GM19395 (cell line): ENCODE measurements around the gene SASH1.

Experiments used
- ATAC-seq: cut with Tn5 transposase; IDR thresholded peaks from one replicate; pipeline ENCODE4 v1.9.1; 2021; ENCODE audit warnings: mild to moderate bottlenecking, moderate library complexity; ENCODE audit not compliant: unreplicated experiment

The SASH1 gene

GRCh38 chr6:148342350-148343046 is at the start of gene SASH1:
Gene SASH1 (plus strand): TSS chr6:148342838. CDS start chr6:148343068, 230 bp downstream.
- peak; percentile 77 for ATAC-seq

- no peak for ATAC-seq
Observed at GRCh38 chr6:148293181-148293995, 49.2 kb upstream of the SASH1 start.

GRCh38 chr6:148294059-148294458 is 48.6 kb upstream of the SASH1 start:
- no peak for ATAC-seq

DNA sequence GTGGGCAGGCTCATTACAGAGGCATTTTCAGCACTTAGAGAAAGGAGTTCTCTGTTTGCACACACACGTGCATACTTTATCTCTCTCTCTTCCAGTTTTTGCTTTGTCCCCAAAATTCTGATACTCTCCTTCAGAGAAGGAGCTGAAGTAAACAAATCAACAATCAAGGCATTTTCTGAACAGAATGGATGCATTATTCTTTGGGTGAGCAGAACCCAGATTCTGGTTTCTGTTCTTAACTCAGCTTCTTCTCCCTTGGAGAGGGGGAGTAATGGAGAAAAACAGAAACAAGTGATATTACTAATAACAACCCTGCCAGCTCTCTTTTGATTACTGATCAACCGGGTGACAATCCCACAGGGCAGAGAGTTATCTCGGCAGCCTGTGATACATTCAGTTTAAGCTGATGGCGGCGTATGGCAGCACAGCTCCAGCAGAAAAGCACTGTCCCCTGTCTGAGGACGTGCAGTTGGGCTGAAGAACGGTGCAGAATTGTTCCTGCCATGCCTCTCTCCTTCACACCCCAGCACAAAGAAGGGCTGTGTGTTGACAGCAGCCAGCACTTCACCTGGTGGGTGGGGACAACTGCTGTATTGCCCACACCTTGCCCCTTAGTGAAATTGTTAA is 47.3 kb upstream of the SASH1 start:
- ATAC-seq = no peak

DNA sequence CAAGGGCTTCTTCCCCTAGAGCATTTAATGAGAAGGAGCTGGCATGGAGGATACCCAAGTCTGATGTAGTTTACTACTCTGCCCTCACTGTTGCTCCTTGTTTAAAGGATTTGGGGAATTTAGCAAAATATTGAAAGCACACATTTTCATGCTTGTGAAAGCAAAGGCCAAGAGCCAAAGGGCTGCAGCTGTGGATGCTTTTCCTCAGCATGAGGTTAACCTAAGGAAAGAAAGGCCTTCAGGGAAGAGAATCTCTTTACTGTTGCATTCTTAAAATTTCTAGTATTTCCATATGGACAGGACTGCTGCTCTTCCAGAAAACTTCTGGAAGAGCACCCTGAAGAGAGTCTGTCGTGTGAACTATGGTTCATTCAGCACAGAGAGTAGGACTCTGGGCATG is 45.9 kb upstream of the SASH1 start:
- no peak for ATAC-seq

- ATAC-seq = no peak
Observed at GRCh38 chr6:148298683-148299082, 44.0 kb upstream of the SASH1 start.

GRCh38 chr6:148303616-148304015 is 39.0 kb upstream of the SASH1 start:
- ATAC-seq = no peak

DNA sequence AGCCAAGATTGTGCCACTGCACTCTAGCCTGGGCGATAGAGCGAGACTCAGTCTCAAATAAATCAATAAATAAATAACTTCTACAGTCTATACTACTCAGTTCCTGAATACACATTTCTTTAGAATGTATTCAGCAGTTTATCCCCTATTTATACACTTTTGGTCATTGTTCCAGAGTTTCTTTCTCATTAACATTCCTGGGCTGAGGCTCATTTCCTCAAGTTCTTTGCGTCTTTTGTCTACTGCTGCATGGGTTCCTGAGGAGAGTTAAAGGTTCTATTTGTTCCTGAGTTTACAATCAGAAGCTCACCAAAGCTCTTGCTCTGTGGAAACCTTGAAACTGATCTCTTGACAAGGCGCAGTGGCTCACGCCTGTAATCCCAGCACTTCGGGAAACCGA is 37.7 kb upstream of the SASH1 start:
- no peak for ATAC-seq

DNA sequence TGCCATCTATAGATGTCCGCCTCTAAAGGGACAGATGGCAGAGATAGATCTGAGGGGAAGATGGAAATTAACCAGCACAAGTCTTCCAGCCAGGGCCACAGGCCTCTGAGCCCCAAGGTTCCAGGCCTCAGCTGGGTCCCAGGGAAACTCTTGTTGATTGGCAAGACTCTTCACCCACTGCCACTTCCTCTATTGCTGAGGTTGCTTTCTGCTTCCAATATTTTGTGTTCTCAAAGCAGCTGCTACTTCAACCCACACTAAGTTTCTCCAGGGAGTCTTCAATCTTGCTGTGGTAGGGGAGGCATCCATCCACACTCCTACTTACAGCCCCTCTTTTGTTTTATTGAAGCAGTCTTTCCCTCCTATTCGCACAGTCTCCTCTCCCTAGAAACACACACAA is 36.4 kb upstream of the SASH1 start:
- ATAC-seq = no peak

GRCh38 chr6:148307405-148307804 is 35.2 kb upstream of the SASH1 start:
- ATAC-seq = no peak

DNA sequence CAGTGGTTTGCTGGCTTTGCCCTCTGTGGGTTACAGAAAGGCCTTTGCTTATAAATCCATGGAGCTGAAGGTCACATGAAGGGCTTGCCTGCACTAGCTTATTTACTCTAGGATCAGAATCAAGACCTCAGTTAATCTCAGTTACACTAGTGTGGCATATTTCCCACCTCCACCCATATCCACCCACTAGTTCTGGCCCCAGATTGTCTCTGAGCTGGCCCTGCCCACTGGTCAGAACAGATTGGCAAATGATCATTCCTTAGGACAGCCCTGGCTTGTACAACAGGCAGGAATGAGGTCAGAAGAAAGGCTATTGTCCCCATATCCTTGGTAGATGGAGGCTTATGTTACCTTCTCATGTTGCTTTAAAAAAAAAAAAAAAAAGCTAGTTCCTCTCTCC is 33.3 kb upstream of the SASH1 start:
- ATAC-seq = no peak

DNA sequence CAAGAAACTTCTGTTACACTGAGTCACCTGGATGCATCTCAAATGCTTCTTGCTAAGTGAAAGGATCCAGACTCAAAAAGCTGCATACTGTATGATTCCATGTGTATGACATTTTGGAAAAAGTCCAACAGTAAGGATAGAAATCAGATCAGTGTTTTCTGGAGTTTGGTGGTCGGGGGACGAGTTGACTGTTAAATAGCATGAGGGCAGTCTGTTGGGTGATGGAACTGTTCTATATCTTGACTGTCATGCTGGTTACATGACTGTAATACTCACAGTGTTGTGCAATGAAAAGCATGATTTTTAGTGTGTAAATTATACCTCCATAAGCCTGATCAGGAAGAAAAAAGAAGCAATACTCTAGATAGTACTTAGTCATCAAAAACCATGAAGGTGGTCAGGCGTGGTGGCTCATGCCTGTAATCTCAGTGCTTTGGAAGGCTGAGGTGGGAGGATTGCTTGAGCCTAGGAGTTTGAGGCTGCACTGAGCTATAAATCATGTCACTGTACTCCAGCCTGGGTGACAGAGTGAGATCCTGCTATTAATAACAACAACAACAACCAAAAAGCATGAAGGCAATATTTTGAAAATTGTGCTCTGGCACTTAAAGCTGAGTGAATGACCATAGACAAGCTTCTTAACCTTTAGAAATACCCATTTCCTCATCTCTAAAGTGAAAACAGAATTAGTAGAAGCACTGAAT is 30.5 kb upstream of the SASH1 start:
- no peak for ATAC-seq

GRCh38 chr6:148313488-148313887 is 29.1 kb upstream of the SASH1 start:
- ATAC-seq = no peak

GRCh38 chr6:148316308-148316707 is 26.3 kb upstream of the SASH1 start:
- ATAC-seq = no peak

DNA sequence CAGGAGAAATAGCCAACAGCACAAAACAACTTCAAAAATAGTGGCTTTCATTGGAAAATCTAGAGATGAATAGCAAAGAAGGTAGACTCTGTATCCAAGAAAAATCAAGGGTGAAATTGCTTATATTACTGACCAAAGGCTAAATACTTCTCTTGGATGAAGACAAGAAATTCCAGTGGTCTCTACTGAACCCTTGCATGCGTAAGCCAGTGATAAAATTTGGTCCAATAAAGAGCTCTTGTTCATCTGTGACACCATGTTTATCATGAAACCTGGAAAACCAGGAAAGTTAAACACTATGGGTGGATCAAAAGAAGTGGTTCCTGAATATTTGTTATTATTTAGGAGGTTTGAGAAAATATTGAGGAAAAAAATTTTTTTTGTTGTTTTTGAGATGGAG is 25.6 kb upstream of the SASH1 start:
- no peak for ATAC-seq

- ATAC-seq = peak; percentile 69
Observed at GRCh38 chr6:148317739-148318138, 24.9 kb upstream of the SASH1 start.

DNA sequence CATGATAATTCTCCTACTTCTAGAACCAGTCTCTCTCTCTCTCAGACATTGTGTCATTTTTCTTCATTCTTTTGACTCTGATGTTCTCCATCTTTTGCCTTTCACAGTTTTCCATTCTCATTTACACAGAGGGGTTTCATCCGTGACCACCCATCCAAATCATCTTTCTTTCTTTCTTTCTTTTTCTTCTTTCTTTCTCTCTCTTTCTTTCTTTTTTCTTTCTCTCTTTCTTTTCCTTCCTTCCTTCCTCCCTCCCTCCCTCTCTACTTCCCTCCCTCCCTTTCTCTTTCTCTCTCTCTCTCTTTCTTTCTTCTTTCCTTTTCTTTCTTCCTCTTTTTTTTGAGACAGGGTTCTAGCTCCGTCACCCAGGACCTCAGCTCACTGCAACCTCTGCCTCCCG is 19.9 kb upstream of the SASH1 start:
- ATAC-seq = no peak

GRCh38 chr6:148323344-148323743 is 19.3 kb upstream of the SASH1 start:
- ATAC-seq = no peak

GRCh38 chr6:148324297-148324985 is 18.2 kb upstream of the SASH1 start:
- ATAC-seq = no peak

DNA sequence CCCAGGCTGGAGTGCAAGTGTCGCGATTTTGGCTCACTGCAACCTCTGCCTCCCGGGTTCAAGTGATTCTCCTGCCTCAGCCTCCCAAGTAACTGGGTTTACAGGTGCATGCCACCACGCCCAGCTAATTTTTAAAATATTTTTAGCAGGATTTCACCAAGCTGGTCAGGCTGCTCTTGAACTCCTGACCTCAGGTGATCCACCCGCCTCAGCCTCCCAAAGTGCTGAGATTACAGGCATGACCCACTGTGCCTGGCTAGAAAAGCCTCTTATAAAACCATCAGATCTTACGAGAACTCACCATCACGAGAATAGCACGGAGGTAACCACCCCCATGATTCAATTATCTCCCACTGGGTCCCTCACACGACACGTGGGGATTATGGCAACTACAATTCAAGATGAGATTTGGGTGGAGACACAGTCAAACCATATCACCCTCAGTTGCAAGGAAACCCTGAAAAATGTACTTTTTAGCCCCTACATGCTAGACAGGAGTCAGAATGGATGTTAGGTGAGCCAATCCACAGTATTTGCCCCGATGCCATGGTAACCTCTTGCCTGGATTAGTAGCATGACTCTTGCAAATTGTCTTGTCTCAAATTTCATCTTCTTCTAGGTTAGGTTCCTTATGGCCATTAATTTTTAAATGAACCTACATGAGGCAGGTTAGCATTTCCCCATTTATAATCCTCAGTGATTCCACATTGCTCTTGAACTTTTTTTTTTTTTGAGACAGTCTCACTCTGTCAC is 17.1 kb upstream of the SASH1 start:
- no peak for ATAC-seq
